Activated T-cell treated with anti-CD3 and anti-CD28 coated beads, Interleukin-2, amount 50 U/mL, for 24 hours (primary cell): ENCODE measurements around the gene COL16A1.
A peak's percentile ranks its signal among the peaks of the same experiment; 100 is the strongest.

Experiments used
- DNase-seq: peaks from one replicate; pipeline ENCODE4 v3.0.0-alpha.2; 2020
- H3K27ac Mint-ChIP-seq: 2 replicates; pipeline ENCODE4 v1.8.0; 2020; ENCODE audit warnings: mild to moderate bottlenecking, mixed read lengths
- H3K27me3 Mint-ChIP-seq: 2 replicates; pipeline ENCODE4 v1.8.0; 2020; ENCODE audit warnings: mixed read lengths
- H3K36me3 Mint-ChIP-seq: 2 replicates; pipeline ENCODE4 v1.8.0; 2020; ENCODE audit warnings: low read depth, mixed read lengths
- H3K4me1 Mint-ChIP-seq: 2 replicates; pipeline ENCODE4 v1.8.0; 2020; ENCODE audit warnings: low read depth, mixed read lengths
- H3K4me3 Mint-ChIP-seq: 2 replicates; pipeline ENCODE4 v1.8.0; 2020; ENCODE audit warnings: mild to moderate bottlenecking, moderate library complexity, mixed read lengths
- H3K9me3 Mint-ChIP-seq: 2 replicates; pipeline ENCODE4 v1.8.0; 2020; ENCODE audit warnings: mixed read lengths

Gene COL16A1

GRCh38 chr1:31703431-31704270 is at the start of gene COL16A1:
TSS of gene COL16A1 (minus strand) at chr1:31704017. CDS start at chr1:31702193, 1,824 bp downstream.
- peaks cover 42% of the 10 kb centered on the region for H3K27me3 Mint-ChIP-seq
- no peaks in the 10 kb centered on the region for H3K36me3 Mint-ChIP-seq
- H3K27ac Mint-ChIP-seq: peak within 1 kb of the TSS; percentile 26
- H3K4me1 Mint-ChIP-seq: peaks cover 54% of the 10 kb centered on the region
- no peak within 1 kb of the TSS for H3K4me3 Mint-ChIP-seq
- no peak for DNase-seq
- no peaks in the 10 kb centered on the region for H3K9me3 Mint-ChIP-seq

DNA sequence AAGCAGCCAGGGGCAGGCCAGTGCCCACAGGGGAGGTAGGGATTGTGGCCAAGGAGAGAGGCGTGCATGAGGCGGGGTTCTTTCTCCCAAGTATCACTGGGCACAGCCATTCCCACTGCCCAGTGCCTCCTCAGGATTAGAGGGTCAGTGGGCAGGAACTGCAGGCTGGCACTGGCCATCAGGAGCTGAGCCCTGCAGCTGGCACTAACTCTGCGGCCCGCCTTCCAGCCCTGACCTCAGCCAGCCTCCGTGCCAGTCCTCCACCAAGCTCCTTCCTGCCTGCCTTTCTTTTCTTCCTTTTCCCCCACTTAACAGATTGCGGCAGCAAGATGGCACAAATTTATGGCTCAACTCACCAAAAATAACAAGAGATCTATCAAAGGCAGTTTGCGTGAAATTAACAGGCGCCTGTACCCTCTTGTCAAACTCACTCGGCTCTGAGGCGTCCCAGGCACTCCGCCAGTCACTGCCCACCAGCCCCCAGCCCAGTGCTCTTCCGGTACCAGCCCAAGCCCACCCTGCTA is 49.2 kb upstream of the COL16A1 start:
- H3K27me3 Mint-ChIP-seq: no peaks in the 10 kb centered on the region
- DNase-seq: no peak

GRCh38 chr1:31752258-31752657 is 48.4 kb upstream of the COL16A1 start:
- Mint-ChIP-seq H3K4me1 (peaks cover 20% of the 10 kb centered on the region), H3K27ac (no peak overlapping the region), H3K36me3 (no peaks in the 10 kb centered on the region), H3K9me3 (no peaks in the 10 kb centered on the region), H3K4me3 (no peak overlapping the region), H3K27me3 (no peaks in the 10 kb centered on the region)
- DNase-seq: no peak

More for the DNA sequence above, 49.2 kb upstream of the COL16A1 start:
- Mint-ChIP-seq H3K36me3 (no peaks in the 10 kb centered on the region), H3K9me3 (no peaks in the 10 kb centered on the region), H3K4me3 (no peak overlapping the region), H3K4me1 (peaks cover 20% of the 10 kb centered on the region), H3K27ac (no peak overlapping the region)

- Mint-ChIP-seq H3K27ac (no peak overlapping the region), H3K4me3 (no peak overlapping the region), H3K4me1 (peaks cover 20% of the 10 kb centered on the region), H3K9me3 (no peaks in the 10 kb centered on the region), H3K36me3 (no peaks in the 10 kb centered on the region), H3K27me3 (no peaks in the 10 kb centered on the region)
- DNase-seq: no peak
Measured at GRCh38 chr1:31751822-31752241, 48.0 kb upstream of the COL16A1 start.

- H3K4me1 Mint-ChIP-seq: peaks cover 20% of the 10 kb centered on the region
- no peaks in the 10 kb centered on the region for H3K9me3 Mint-ChIP-seq
- DNase-seq: no peak
- H3K36me3 Mint-ChIP-seq: no peaks in the 10 kb centered on the region
- H3K27me3 Mint-ChIP-seq: no peaks in the 10 kb centered on the region
- no peak overlapping the region for H3K4me3 Mint-ChIP-seq
- no peak overlapping the region for H3K27ac Mint-ChIP-seq
Measured at GRCh38 chr1:31750858-31751510, 47.2 kb upstream of the COL16A1 start.

- H3K4me3 Mint-ChIP-seq: no peak overlapping the region
- peaks cover 20% of the 10 kb centered on the region for H3K4me1 Mint-ChIP-seq
- no peaks in the 10 kb centered on the region for H3K9me3 Mint-ChIP-seq
- no peaks in the 10 kb centered on the region for H3K36me3 Mint-ChIP-seq
- H3K27me3 Mint-ChIP-seq: no peaks in the 10 kb centered on the region
- no peak overlapping the region for H3K27ac Mint-ChIP-seq
- no peak for DNase-seq
Measured at GRCh38 chr1:31749785-31750735, 46.2 kb upstream of the COL16A1 start.

- Mint-ChIP-seq H3K9me3 (no peaks in the 10 kb centered on the region), H3K4me1 (peaks cover 20% of the 10 kb centered on the region), H3K27ac (no peak overlapping the region), H3K4me3 (no peak overlapping the region), H3K36me3 (no peaks in the 10 kb centered on the region), H3K27me3 (no peaks in the 10 kb centered on the region)
- DNase-seq: no peak
Measured at GRCh38 chr1:31748365-31748764, 44.5 kb upstream of the COL16A1 start.

- Mint-ChIP-seq H3K36me3 (no peaks in the 10 kb centered on the region), H3K4me1 (peaks cover 18% of the 10 kb centered on the region)
Measured at GRCh38 chr1:31747304-31747703, 43.5 kb upstream of the COL16A1 start.

DNA sequence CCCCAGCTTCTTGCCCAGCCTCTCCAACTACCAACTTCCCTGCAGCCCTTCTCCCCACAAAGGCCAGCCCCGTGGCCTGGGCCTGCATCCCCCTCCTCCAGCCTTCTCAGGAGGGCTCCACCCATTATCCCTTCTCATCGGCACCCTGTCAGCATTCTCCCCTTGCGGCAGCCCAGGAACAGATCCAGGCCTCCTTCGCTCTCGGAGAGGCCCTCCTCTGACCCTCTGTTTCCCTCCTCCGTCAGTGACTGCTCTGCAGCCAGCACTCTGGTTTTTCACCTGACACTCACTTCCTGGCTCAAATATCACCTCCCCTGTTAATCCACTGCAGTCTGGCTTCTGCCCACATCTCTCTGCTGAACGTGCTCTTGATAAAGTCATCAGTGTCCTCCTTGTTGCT is 42.9 kb upstream of the COL16A1 start:
- no peaks in the 10 kb centered on the region for H3K27me3 Mint-ChIP-seq

More at GRCh38 chr1:31747304-31747703, 43.5 kb upstream of the COL16A1 start:
- no peak overlapping the region for H3K27ac Mint-ChIP-seq
- H3K4me3 Mint-ChIP-seq: no peak overlapping the region
- H3K9me3 Mint-ChIP-seq: no peaks in the 10 kb centered on the region
- no peaks in the 10 kb centered on the region for H3K27me3 Mint-ChIP-seq
- DNase-seq: no peak

GRCh38 chr1:31745946-31746670 is 42.3 kb upstream of the COL16A1 start:
- H3K9me3 Mint-ChIP-seq: no peaks in the 10 kb centered on the region
- no peaks in the 10 kb centered on the region for H3K27me3 Mint-ChIP-seq
- no peak overlapping the region for H3K4me3 Mint-ChIP-seq
- H3K36me3 Mint-ChIP-seq: no peaks in the 10 kb centered on the region
- H3K4me1 Mint-ChIP-seq: peaks cover 8% of the 10 kb centered on the region
- H3K27ac Mint-ChIP-seq: no peak overlapping the region
- no peak for DNase-seq

More for the DNA sequence above, 42.9 kb upstream of the COL16A1 start:
- Mint-ChIP-seq H3K4me1 (peaks cover 12% of the 10 kb centered on the region), H3K27ac (no peak overlapping the region), H3K36me3 (no peaks in the 10 kb centered on the region), H3K4me3 (no peak overlapping the region), H3K9me3 (no peaks in the 10 kb centered on the region)
- no peak for DNase-seq

- Mint-ChIP-seq H3K9me3 (no peaks in the 10 kb centered on the region), H3K4me1 (peaks cover under 1% of the 10 kb centered on the region), H3K36me3 (no peaks in the 10 kb centered on the region), H3K4me3 (no peak overlapping the region), H3K27me3 (no peaks in the 10 kb centered on the region), H3K27ac (no peak overlapping the region)
- peak; percentile 69 for DNase-seq
Measured at GRCh38 chr1:31745096-31745945, 41.5 kb upstream of the COL16A1 start.

DNA sequence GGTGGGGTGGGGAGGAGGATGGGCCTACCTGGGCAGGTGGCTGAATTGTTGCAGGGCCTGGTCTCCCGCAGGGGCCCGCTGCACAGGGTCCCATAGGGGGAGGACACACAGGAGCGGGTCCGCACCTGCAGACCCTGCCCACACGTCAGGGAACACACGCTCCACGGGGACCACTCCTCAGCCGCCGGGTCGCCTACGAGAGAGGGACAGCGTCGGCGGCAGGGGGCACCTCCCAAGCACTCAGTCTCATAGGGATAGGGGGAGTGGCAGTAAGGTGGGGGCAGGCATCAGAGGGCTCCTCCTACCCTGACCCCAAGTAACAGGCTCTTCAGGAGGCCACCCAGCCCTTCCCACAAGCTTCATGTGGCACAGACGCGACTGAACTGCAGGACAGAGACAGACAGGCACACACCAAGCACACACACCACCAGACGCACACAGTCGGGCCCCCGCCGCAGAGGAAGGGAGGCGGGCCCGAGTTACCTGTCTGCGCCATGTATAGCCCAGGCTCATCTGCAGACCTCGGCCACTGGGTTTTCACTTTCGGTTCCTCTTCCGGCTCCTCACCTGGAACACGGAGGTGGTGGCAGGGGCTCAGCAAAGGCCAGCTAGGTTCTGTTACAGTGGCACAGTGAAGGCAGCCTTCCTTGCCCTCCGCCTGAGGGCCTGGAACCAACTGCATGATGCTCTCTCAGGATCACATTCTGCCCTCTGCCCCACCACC is 40.5 kb upstream of the COL16A1 start:
- H3K9me3 Mint-ChIP-seq: no peaks in the 10 kb centered on the region
- H3K27ac Mint-ChIP-seq: no peak overlapping the region
- H3K4me3 Mint-ChIP-seq: no peak overlapping the region
- H3K27me3 Mint-ChIP-seq: no peaks in the 10 kb centered on the region
- peaks cover 6% of the 10 kb centered on the region for H3K4me1 Mint-ChIP-seq
- H3K36me3 Mint-ChIP-seq: no peaks in the 10 kb centered on the region
- DNase-seq: no peak
